ENCODE results near the gene OR6J1.

OR6J1 gene

DNA sequence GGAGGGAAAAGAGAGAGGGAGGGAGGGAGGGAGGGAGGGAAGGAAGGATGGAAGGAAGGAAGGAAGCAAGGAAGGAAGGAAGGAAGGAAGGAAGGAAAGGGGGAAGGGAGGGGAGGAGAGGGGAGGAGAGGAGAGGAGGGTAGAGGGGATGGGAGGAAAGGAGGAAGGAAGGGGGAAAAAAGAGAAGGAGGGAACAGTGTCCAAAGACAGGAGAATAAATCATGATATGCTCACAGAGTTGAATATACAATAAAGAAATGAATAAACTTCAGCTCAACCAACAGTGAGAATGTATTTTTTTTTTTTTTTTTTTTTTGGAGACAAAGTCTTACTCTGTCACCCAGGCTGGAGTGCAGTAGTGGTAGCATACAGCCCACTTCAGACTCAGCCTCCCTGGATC lies 4.0 kb downstream of the OR6J1 start:
- TF ChIP-seq POLR2AphosphoS5 (IDR thresholded peaks at IDR 0.05; ENCODE audit: low read depth, low read length) = no peak
- no peak for TF ChIP-seq SIN3A (IDR thresholded peaks at IDR 0.05; ENCODE audit: borderline replicate concordance, insufficient read depth, low read length)
- no peak for TF ChIP-seq TAF1 (IDR thresholded peaks at IDR 0.05; ENCODE audit: borderline replicate concordance, insufficient read depth, low read length)
- TF ChIP-seq FOXP2 (optimal IDR thresholded peaks at IDR 0.05; ENCODE audit: borderline replicate concordance, extremely low read depth, extremely low read length, insufficient read depth) = no peak
- TF ChIP-seq, protein P1, sequence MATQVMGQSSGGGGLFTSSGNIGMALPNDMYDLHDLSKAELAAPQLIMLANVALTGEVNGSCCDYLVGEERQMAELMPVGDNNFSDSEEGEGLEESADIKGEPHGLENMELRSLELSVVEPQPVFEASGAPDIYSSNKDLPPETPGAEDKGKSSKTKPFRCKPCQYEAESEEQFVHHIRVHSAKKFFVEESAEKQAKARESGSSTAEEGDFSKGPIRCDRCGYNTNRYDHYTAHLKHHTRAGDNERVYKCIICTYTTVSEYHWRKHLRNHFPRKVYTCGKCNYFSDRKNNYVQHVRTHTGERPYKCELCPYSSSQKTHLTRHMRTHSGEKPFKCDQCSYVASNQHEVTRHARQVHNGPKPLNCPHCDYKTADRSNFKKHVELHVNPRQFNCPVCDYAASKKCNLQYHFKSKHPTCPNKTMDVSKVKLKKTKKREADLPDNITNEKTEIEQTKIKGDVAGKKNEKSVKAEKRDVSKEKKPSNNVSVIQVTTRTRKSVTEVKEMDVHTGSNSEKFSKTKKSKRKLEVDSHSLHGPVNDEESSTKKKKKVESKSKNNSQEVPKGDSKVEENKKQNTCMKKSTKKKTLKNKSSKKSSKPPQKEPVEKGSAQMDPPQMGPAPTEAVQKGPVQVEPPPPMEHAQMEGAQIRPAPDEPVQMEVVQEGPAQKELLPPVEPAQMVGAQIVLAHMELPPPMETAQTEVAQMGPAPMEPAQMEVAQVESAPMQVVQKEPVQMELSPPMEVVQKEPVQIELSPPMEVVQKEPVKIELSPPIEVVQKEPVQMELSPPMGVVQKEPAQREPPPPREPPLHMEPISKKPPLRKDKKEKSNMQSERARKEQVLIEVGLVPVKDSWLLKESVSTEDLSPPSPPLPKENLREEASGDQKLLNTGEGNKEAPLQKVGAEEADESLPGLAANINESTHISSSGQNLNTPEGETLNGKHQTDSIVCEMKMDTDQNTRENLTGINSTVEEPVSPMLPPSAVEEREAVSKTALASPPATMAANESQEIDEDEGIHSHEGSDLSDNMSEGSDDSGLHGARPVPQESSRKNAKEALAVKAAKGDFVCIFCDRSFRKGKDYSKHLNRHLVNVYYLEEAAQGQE (IDR thresholded peaks at IDR 0.05; ENCODE audit: insufficient read depth in 1 of 2, low read depth in 2 of 2, low read length in 2 of 2) = no peak

DNA sequence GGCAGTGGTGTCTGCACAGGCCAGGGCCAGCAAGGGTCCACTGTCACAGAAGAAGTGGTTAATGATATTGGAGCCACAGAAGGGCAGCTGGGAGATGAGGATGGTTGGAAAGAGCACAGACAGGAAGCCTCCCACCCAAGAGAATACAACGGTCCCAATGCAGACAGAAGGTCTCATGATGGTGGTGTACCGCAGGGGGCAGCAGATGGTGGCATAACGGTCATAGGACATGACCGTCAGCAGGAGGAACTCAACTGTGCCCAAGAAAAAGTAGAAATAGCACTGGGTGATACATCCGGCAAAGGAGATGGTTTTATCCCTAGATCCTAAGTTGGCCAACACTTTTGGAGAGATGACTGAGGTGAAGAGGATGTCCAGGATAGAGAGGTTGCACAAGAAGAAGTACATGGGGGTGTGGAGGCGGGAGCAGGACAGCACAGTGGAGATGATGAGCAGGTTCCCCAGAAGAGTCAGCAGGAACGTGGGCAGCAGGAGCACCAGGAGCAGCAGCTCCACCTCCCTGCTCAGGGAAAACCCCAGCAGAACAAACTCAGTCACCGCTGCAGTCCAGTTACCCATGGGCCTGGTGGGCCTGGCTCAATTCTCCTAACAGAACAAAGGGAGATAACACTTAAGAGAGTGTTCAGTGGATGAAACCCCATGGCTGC lies 9.8 kb downstream of the OR6J1 start:
- TF ChIP-seq POLR2AphosphoS5 (IDR thresholded peaks at IDR 0.05; ENCODE audit: low read depth, low read length) (no peak), FOXP2 (optimal IDR thresholded peaks at IDR 0.05; ENCODE audit: borderline replicate concordance, extremely low read depth, extremely low read length, insufficient read depth) (no peak)
- TF ChIP-seq, protein P1 (IDR thresholded peaks at IDR 0.05; ENCODE audit: insufficient read depth in 1 of 2, low read depth in 2 of 2, low read length in 2 of 2) = no peak

DNA sequence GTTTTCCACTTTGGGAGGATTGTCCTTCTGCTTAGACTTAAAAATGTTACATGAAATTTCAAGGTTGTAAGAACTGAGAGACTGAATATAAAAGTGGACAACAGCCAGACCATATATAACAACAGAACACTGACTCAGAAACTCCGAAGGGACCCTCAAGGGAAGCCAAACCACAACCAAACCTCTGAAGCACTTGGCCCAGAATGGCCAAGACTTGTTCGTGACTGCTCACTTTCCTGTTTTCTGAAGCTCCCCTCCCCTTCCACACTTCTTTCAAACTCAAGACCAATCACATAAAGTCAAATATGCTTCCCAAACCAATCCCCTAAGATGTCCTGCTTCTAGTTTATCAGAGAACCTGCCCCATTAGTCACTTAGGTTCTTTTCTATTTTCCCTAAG lies 13.7 kb downstream of the OR6J1 start:
- TF ChIP-seq FOXP2 (optimal IDR thresholded peaks at IDR 0.05; ENCODE audit: borderline replicate concordance, extremely low read depth, extremely low read length, insufficient read depth) = no peak
- TF ChIP-seq POLR2AphosphoS5 (IDR thresholded peaks at IDR 0.05; ENCODE audit: low read depth, low read length) = no peak
- TF ChIP-seq, protein P1 (IDR thresholded peaks at IDR 0.05; ENCODE audit: insufficient read depth in 1 of 2, low read depth in 2 of 2, low read length in 2 of 2) = no peak
- TF ChIP-seq TAF1 (IDR thresholded peaks at IDR 0.05; ENCODE audit: borderline replicate concordance, insufficient read depth, low read length) = no peak

DNA sequence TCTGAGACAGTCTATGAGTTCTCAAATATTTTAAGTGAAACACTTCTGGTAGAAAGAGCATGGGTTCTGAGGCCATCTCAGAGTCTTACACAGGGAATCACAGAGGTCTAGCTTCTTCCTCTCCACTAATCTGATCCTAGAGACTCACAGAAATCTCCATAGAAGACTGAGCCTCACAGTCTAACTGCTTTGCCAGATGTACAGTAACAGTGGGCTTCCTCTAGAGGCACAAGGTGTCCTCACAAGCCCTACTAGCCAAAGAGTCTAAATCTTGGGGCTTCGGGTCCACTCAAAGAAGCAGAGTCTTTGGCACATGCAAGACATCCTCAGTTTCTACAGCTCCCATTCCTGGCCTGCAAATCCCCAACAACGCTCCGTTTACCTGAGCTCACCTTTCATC lies 14.1 kb downstream of the OR6J1 start:
- TF ChIP-seq TAF1 (IDR thresholded peaks at IDR 0.05; ENCODE audit: borderline replicate concordance, insufficient read depth, low read length) (no peak), FOXP2 (optimal IDR thresholded peaks at IDR 0.05; ENCODE audit: borderline replicate concordance, extremely low read depth, extremely low read length, insufficient read depth) (no peak), SIN3A (IDR thresholded peaks at IDR 0.05; ENCODE audit: borderline replicate concordance, insufficient read depth, low read length) (no peak), POLR2AphosphoS5 (IDR thresholded peaks at IDR 0.05; ENCODE audit: low read depth, low read length) (no peak)
- TF ChIP-seq, protein P1 (IDR thresholded peaks at IDR 0.05; ENCODE audit: insufficient read depth in 1 of 2, low read depth in 2 of 2, low read length in 2 of 2) = no peak

DNA sequence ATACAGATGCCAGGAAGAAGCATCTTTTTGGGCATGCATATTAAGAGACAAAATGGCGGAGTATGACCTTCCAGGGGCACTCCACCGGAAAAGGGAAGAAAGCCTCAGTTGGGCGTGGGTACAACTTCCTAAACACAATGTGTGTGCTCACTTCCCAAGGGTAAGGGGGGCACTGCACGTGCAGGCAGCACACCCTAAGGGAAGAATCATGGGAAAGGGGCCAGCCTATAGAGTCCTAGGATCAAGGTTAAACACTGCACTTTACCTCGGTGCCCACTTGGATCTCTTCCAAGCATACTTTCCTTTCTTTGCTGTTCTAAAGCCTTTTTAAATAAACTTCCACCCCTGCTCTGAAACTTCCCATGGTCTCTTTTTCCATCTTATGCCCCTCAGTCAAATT lies 14.8 kb downstream of the OR6J1 start:
- TF ChIP-seq SIN3A (IDR thresholded peaks at IDR 0.05; ENCODE audit: borderline replicate concordance, insufficient read depth, low read length) (no peak), FOXP2 (optimal IDR thresholded peaks at IDR 0.05; ENCODE audit: borderline replicate concordance, extremely low read depth, extremely low read length, insufficient read depth) (no peak)
- TF ChIP-seq, protein P1 (IDR thresholded peaks at IDR 0.05; ENCODE audit: insufficient read depth in 1 of 2, low read depth in 2 of 2, low read length in 2 of 2) = no peak
